Panc1 (cell line): Measurements from ENCODE around the gene TMPRSS3.

Source experiments
- POLR2AphosphoS5 ChIP-seq: IDR thresholded peaks from 2 replicates; pipeline ENCODE4 v1.6.1; 2012; ENCODE audit warnings: mild to moderate bottlenecking, low read depth, low read length, moderate library complexity
- SIN3A ChIP-seq: IDR thresholded peaks from 2 replicates; pipeline ENCODE4 v1.6.1; 2012; ENCODE audit warnings: low read depth, mild to moderate bottlenecking, low read length, moderate library complexity, borderline replicate concordance; ENCODE audit not compliant: insufficient read depth
- TCF7L2 ChIP-seq: IDR thresholded peaks from 2 replicates; pipeline ENCODE4 v1.6.1; 2011; ENCODE audit warnings: mild to moderate bottlenecking, low read depth, low read length, inconsistent platforms
- TF ChIP-seq, protein P1 (sequence below): fragments of 450-650 bp; IDR thresholded peaks from 2 replicates; pipeline ENCODE4 v1.5.1; 2017; ENCODE audit warnings: mild to moderate bottlenecking
- TF ChIP-seq, protein P2 (sequence below), 2 experiments: IDR thresholded peaks; 2 replicates each; pipeline ENCODE4 v1.6.1; 2011 to 2012; ENCODE audit warnings: low read depth in 2 of 2, control low read depth in 1 of 2, low read length in 1 of 2, mild to moderate bottlenecking in 1 of 2, moderate library complexity in 1 of 2; ENCODE audit not compliant: insufficient read depth in 1 of 2

DNA sequence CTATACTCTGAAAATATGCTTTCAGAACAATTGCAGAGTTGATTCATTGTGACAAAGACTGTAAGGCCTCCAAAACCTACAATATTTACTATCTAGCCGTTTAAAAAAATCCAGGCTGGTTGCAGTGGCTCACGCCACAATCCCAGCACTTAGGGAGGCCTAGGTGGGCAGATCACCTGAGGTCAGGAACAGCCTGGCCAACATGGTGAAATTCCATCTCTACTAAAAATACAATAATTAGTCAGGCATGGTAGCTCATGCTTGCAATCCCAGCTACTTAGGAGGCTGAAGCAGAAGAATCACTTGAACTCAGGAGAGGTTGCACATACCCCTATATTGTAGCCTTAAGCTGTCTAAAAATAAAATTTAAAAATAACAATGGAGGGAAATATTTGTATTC is 39.8 kb downstream of the TMPRSS3 start:
- TF ChIP-seq POLR2AphosphoS5 (no peak), SIN3A (no peak), TCF7L2 (no peak)
- TF ChIP-seq, protein P1, sequence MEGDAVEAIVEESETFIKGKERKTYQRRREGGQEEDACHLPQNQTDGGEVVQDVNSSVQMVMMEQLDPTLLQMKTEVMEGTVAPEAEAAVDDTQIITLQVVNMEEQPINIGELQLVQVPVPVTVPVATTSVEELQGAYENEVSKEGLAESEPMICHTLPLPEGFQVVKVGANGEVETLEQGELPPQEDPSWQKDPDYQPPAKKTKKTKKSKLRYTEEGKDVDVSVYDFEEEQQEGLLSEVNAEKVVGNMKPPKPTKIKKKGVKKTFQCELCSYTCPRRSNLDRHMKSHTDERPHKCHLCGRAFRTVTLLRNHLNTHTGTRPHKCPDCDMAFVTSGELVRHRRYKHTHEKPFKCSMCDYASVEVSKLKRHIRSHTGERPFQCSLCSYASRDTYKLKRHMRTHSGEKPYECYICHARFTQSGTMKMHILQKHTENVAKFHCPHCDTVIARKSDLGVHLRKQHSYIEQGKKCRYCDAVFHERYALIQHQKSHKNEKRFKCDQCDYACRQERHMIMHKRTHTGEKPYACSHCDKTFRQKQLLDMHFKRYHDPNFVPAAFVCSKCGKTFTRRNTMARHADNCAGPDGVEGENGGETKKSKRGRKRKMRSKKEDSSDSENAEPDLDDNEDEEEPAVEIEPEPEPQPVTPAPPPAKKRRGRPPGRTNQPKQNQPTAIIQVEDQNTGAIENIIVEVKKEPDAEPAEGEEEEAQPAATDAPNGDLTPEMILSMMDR, result no peak
- TF ChIP-seq, protein P2, sequence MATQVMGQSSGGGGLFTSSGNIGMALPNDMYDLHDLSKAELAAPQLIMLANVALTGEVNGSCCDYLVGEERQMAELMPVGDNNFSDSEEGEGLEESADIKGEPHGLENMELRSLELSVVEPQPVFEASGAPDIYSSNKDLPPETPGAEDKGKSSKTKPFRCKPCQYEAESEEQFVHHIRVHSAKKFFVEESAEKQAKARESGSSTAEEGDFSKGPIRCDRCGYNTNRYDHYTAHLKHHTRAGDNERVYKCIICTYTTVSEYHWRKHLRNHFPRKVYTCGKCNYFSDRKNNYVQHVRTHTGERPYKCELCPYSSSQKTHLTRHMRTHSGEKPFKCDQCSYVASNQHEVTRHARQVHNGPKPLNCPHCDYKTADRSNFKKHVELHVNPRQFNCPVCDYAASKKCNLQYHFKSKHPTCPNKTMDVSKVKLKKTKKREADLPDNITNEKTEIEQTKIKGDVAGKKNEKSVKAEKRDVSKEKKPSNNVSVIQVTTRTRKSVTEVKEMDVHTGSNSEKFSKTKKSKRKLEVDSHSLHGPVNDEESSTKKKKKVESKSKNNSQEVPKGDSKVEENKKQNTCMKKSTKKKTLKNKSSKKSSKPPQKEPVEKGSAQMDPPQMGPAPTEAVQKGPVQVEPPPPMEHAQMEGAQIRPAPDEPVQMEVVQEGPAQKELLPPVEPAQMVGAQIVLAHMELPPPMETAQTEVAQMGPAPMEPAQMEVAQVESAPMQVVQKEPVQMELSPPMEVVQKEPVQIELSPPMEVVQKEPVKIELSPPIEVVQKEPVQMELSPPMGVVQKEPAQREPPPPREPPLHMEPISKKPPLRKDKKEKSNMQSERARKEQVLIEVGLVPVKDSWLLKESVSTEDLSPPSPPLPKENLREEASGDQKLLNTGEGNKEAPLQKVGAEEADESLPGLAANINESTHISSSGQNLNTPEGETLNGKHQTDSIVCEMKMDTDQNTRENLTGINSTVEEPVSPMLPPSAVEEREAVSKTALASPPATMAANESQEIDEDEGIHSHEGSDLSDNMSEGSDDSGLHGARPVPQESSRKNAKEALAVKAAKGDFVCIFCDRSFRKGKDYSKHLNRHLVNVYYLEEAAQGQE (IDR thresholded peaks at IDR 0.05; ENCODE audit: insufficient read depth in 1 of 2, low read depth in 2 of 2, low read length in 1 of 2), result no peak
